Glutamatergic neuron (in vitro differentiated cells): ENCODE results near the gene RAP1A. TPM values are rescaled to one million over a fixed set of nuclear protein-coding genes. Genes with fewer than 3 reads are reported as not detected.

Source experiments
- DNase-seq: peaks from one replicate; pipeline ENCODE4 v3.0.0; 2022
- H3K27ac Mint-ChIP-seq: one replicate; pipeline ENCODE4 v1.8.0; 2020; ENCODE audit warnings: mild to moderate bottlenecking, mixed read lengths, inconsistent platforms; ENCODE audit not compliant: unreplicated experiment
- H3K27me3 Mint-ChIP-seq: one replicate; pipeline ENCODE4 v1.8.0; 2020; ENCODE audit warnings: mild to moderate bottlenecking, moderate library complexity, mixed read lengths, inconsistent platforms; ENCODE audit not compliant: unreplicated experiment
- H3K36me3 Mint-ChIP-seq: one replicate; pipeline ENCODE4 v1.8.0; 2020; ENCODE audit warnings: mild to moderate bottlenecking, mixed read lengths, inconsistent platforms; ENCODE audit not compliant: unreplicated experiment
- H3K4me1 Mint-ChIP-seq: one replicate; pipeline ENCODE4 v1.8.0; 2020; ENCODE audit warnings: mild to moderate bottlenecking, low read depth, mixed read lengths, inconsistent platforms; ENCODE audit not compliant: unreplicated experiment
- H3K4me3 Mint-ChIP-seq: one replicate; pipeline ENCODE4 v1.8.0; 2020; ENCODE audit warnings: mild to moderate bottlenecking, mixed read lengths, inconsistent platforms; ENCODE audit not compliant: unreplicated experiment
- H3K9me3 Mint-ChIP-seq: one replicate; pipeline ENCODE4 v1.8.0; 2020; ENCODE audit warnings: mild to moderate bottlenecking, moderate library complexity, mixed read lengths, inconsistent platforms; ENCODE audit not compliant: unreplicated experiment
- CTCF ChIP-seq: fragments of 200-600 bp; sonication (generic); IDR thresholded peaks from one replicate; pipeline ENCODE4 v1.5.0; 2021; ENCODE audit not compliant: partially characterized antibody, unreplicated experiment
- total RNA-seq: library from RNA; stranded (reverse); fragmentation: NEBNext Ultra II Directional; extraction: Animal tissue kit (Norgen Biotek cat#: 25700); gene quantifications from one replicate; pipeline ENCODE4 v1.2.1, GENCODE V29; 2021; ENCODE audit not compliant: unreplicated experiment

The RAP1A gene
- total RNA-seq, 1 donor from 2014 or later = 17.9 TPM

- H3K27me3 Mint-ChIP-seq = no peaks in the 10 kb centered on the region
- H3K4me1 Mint-ChIP-seq = no peaks in the 10 kb centered on the region
- no peak overlapping the region for H3K27ac Mint-ChIP-seq
- no peak overlapping the region for H3K4me3 Mint-ChIP-seq
- DNase-seq = no peak
- H3K9me3 Mint-ChIP-seq = no peaks in the 10 kb centered on the region
- TF ChIP-seq CTCF = no peak
- peaks cover 6% of the 10 kb centered on the region for H3K36me3 Mint-ChIP-seq
These were observed 24.1 kb downstream of the RAP1A start for GRCh38 chr1:111643696-111644095.

DNA sequence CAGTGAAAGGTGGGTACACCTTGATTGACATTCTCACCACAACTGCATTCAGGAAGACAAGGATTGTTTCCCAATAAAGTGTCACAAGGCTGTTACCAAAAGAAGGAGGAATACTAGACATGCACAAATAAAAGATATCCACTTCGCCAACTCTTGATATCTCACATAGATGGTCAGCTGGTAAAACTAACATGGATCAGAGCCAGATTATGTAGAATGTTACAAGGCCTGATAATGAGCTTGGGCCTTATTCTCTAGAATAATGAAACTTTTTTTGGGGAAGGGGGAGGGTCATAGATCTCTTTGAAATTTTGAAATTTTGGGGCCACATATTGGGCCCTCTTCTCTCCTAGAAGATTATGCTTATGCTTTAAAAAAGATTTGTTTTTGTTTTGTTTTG is 24.9 kb downstream of the RAP1A start:
- peaks cover 6% of the 10 kb centered on the region for H3K36me3 Mint-ChIP-seq
- no peak overlapping the region for H3K4me3 Mint-ChIP-seq
- H3K27ac Mint-ChIP-seq = no peak overlapping the region
- no peak for TF ChIP-seq CTCF
- DNase-seq = no peak
- peaks cover 4% of the 10 kb centered on the region for H3K27me3 Mint-ChIP-seq
- H3K4me1 Mint-ChIP-seq = no peaks in the 10 kb centered on the region
- no peaks in the 10 kb centered on the region for H3K9me3 Mint-ChIP-seq

DNA sequence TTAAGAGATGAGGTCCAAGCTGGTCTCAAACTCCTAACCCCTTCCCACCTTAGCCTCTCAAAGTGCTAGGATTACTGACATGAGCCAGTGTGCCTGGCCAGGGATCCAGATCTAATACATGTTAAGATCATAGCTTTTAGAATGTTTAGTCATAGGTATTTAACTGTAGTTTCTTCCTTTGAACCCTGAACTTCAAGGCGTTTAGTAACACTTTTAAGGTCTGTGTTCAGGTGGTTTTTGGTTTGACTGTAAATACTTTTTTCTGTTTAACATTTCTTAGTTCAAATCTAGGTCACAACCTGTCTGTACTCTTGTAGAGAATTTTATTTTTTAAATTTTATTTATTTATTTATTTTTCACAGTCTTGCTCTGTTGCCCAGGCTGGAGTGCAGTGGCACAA is 28.1 kb downstream of the RAP1A start:
- TF ChIP-seq CTCF = no peak
- DNase-seq = no peak
- H3K27me3 Mint-ChIP-seq = peaks cover 4% of the 10 kb centered on the region
- no peak overlapping the region for H3K4me3 Mint-ChIP-seq
- no peak overlapping the region for H3K27ac Mint-ChIP-seq
- H3K4me1 Mint-ChIP-seq = no peaks in the 10 kb centered on the region
- no peaks in the 10 kb centered on the region for H3K9me3 Mint-ChIP-seq
- peaks cover 6% of the 10 kb centered on the region for H3K36me3 Mint-ChIP-seq

DNA sequence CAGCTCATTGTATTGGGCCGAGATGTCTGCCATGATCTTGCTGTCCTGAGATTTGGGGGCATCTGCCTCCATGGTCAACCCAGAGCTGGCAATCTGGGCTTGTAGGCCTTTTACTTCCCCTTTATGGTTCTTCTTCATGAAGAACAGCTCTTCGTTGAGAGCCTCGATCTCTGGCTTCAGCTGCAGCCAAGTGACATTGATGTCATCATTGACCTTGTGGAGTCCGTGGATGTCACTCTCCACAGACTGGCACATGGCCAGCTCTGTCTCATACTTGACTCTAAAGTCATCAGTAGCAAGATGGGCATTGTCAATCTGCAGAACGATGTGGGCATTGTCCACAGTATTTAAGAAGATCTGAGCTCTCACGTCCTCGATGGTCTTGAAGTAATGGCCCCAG is 29.2 kb downstream of the RAP1A start:
- Mint-ChIP-seq H3K36me3 (peaks cover 6% of the 10 kb centered on the region), H3K4me3 (no peak overlapping the region), H3K27me3 (peaks cover 4% of the 10 kb centered on the region), H3K9me3 (peaks cover 1% of the 10 kb centered on the region), H3K27ac (no peak overlapping the region), H3K4me1 (no peaks in the 10 kb centered on the region)
- DNase-seq = no peak
- no peak for TF ChIP-seq CTCF

DNA sequence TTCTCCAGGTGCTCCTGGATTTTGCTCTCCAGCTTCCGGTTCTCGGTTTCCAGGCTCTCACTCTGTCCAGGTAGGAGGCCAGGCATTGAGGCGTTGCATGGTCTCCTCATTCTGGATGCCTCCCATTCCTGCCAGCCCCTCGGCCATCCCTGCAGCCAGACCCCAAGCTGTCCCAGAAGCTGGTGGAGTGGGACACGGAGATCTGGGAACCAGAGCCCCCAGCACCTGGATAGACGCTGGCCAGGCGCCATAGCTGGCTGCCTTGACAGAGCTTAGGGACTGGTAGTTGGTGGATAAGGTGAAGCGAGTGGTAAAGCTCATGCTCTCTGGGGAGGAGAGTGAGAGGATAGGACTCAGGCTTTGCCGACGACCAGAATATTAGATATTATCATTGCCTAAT is 29.6 kb downstream of the RAP1A start:
- TF ChIP-seq CTCF = no peak
- Mint-ChIP-seq H3K27ac (no peak overlapping the region), H3K4me1 (no peaks in the 10 kb centered on the region), H3K36me3 (peaks cover 6% of the 10 kb centered on the region), H3K27me3 (peaks cover 4% of the 10 kb centered on the region), H3K4me3 (no peak overlapping the region), H3K9me3 (peaks cover 1% of the 10 kb centered on the region)
- no peak for DNase-seq
